Right ventricle myocardium superior (tissue), 1 donor: ENCODE results near the gene CWC27. TPM values are rescaled to one million over a fixed set of nuclear protein-coding genes. Genes with fewer than 3 reads are reported as not detected.

Experiments
- ATAC-seq: fragments of 200-7000 bp; cut with Tn5 transposase; one replicate; pipeline ENCODE4 v1.9.1; 2020; ENCODE audit warnings: mild to moderate bottlenecking; ENCODE audit not compliant: poor library complexity
- DNase-seq: peaks from one replicate; pipeline ENCODE4 v3.0.0-alpha.2; 2020
- intact Hi-C: fragments of 100-400 bp; cut with DNase I; formaldehyde crosslinking; loops from one replicate; pipeline ENCODE4 v1.11.2; 2022
- total RNA-seq: library from RNA; stranded (reverse); fragmentation: NEBNext Ultra II Directional; extraction: Animal tissue kit (Norgen Biotek cat#: 25700); gene quantifications from one replicate; pipeline ENCODE4 v1.2.1, GENCODE V29; 2021
- donor health status: DM: no; HTN: yes; CAD: no; lungs with severe emphysema.

CWC27 gene
- total RNA-seq, 1 donor from 2014 or later, result 22.4 TPM

DNA sequence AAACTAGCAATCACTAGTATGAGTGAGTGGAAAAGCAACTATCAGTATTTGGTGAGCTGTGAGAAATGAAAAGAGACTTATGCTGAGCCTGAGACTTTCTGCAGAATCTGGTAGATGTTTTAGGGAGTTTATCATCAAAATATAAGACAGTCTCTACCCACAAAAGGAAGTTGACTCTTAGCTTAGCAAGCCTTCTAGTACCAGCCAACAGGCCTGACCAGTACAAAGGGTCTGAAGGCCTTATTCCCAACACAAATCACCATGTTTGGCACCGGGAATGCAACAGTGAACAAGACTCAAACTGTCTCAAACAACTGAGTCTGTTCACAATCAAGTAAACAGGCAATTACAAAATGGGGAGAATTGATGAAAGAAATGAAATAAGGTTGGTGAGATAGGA, 244.4 kb downstream of the CWC27 start:
- intact Hi-C loops, result no loop called here
- DNase-seq (no peak), ATAC-seq (no peak)

DNA sequence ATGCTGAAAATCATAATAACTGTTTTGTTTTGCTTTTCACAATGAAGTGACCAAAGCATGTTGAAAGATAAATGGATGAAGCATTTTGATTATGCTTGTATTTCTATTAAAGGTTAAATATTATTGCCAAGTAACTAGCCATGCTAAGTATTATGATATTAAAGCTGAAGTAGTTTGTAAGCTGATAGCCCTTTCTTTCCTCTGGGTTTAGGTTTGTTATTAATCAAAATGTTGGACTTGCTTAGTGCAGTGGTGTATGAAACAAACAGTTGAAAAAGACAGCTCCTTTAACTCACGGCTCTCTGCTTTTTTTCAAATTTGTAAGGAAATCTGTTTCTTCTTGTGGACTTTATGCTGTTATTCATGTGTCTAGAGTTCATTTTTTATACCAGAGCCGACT, 246.0 kb downstream of the CWC27 start:
- ATAC-seq, result no peak
- intact Hi-C loops, result no loop called here
- DNase-seq, result no peak

DNA sequence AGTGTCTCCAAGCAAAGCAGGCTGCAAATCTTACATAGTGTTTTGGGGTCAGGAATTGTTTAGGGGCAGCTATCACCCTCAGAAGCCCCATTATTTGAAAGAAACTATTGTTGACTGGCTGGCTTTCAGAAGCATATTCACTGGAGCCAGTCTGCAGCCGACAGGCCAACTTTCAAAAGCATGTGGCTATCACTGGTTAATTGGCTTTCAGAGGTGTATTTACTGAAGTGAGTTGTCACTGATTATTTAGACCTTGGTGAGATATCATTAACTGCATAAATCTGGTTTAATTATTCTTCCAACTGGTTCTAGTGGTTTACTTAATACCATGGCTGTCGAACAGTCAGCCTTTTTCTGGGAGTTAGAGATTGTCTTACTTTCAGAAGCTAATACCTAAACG, 247.0 kb downstream of the CWC27 start:
- ATAC-seq, result no peak

DNA sequence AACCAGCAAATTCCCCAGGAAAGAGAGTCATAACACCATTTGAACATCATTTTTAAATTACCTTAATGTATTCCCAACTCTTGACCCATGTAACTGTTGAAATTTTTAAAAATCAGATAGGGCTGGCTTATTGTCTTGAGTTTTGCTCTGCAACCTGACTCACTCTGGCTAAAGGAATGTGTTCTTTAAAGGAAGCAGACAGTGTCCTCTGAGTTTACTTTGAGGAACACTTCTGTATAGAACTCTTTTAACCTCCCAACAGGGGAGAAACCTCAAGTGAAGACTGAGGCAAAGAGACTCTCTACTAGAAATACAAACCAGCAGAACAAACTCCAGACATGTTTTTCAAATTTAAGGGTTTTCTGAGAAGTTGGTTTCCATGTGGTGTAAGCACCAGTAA, 248.9 kb downstream of the CWC27 start:
- no peak for ATAC-seq
- DNase-seq, result no peak
- intact Hi-C loops, result no loop called here

More for the DNA sequence above, 247.0 kb downstream of the CWC27 start:
- intact Hi-C loops, result no loop called here
- DNase-seq, result no peak

DNA sequence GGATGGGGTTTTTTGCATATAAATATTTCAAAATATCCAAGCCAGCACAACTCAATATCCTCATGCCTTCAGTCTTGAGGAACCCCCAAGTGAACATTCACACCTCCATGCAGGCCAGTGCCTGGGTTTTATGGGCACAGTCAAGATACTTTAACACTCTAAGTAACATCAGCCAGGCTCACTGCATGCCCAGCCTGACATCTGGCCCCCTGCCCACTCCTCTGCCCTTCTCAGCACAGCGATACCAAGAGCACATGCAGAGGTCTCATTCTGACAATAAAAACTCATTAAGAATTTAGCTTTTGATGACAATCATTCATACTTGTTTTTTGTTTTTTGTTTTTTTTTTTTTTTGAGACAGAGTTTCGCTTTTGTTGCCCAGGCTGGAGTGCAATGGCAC, 250.0 kb downstream of the CWC27 start:
- intact Hi-C loops, result no loop called here
- ATAC-seq, result peak; percentile 57
- DNase-seq, result peak; percentile 77

DNA sequence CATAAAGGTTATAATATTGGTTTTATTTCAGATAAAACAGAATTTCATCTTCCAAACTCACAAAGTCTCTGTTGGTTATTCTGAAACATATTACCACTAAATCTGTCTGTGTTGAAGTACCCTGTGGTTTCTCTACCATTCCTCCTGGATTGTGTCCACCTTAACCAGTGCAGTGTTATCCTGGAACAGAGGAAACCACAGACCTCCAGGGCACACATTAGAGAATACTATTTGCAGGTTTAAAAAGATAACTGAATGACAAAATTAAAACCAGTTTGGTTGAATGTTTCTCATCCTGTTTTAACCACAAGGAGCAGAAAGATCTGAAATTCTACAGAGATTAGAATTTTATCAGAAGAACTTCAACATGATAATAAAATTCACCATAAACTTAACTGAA, 251.8 kb downstream of the CWC27 start:
- intact Hi-C loops, result no loop called here
- ATAC-seq (no peak), DNase-seq (no peak)

DNA sequence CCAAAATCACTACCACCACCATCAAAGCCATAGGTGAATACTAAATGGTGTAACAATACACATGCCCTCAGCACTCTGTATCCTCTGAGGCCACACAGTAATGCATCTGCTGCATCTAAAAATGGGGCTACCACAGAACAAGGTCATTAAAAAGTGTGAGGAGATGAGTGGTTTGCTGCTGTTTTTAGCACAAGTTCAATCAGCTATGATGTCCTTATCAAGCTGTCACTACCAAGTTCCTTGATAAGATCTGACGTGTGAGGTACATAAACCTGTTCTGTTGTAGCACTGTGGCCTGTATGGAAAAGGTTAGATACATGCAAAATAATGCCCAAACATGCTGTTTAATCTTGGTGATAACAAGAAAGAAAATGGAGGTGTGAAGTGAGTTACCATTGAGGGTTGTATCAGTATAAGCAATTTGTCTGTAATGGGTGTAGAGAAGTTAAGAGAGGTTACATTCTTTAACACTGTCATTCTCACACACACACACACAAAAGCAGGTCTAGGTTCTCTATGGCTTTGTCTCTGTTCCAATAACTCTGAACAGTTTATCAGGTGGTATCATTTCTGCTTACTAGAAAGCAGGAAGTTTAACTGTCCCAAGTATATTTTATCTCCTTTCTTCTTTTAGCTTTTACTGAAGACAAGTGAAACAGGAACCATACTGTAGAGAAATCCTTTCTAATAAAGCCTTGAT, 252.9 kb downstream of the CWC27 start:
- DNase-seq (no peak), ATAC-seq (peak; percentile 89)
- intact Hi-C loops, result no loop called here

DNA sequence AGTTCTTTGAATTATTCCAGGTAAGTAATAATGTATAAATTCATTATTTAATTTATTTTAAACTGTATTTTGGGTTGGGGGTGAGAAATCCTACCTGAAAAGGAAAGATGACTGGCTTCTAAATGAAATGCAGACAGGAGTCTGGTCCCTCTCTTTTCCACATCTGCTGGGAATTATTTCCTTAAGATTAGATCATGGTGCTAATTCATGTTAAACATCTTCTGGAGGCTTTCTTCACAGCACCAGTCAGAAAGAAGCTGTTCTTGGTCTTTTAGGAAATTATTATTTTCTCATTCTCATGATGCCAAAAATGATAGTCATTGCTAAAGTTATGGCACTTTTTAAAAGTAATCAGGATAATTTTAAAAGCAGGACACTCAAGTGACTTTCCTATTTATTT, 254.2 kb downstream of the CWC27 start:
- DNase-seq (no peak), ATAC-seq (no peak)
- intact Hi-C loops, result no loop called here

DNA sequence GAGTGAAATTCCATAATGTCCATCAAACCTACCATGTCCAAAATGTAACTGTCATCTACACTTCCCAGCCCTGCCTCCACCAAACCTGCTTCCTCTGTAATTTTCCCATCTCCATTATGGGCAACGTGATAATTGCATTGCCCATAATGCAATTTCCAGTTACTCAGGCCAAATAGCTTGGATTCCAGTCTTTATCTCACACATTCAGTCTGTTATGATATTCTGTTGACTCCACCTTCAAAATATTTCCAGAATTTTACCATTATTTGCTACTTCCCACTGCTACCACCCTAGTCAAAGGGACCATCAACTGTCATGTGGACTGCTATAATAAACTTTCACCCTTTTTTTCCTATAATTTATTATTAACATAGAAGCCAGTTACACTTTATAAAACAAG, 256.0 kb downstream of the CWC27 start:
- intact Hi-C loops, result no loop called here
- DNase-seq (no peak), ATAC-seq (no peak)

DNA sequence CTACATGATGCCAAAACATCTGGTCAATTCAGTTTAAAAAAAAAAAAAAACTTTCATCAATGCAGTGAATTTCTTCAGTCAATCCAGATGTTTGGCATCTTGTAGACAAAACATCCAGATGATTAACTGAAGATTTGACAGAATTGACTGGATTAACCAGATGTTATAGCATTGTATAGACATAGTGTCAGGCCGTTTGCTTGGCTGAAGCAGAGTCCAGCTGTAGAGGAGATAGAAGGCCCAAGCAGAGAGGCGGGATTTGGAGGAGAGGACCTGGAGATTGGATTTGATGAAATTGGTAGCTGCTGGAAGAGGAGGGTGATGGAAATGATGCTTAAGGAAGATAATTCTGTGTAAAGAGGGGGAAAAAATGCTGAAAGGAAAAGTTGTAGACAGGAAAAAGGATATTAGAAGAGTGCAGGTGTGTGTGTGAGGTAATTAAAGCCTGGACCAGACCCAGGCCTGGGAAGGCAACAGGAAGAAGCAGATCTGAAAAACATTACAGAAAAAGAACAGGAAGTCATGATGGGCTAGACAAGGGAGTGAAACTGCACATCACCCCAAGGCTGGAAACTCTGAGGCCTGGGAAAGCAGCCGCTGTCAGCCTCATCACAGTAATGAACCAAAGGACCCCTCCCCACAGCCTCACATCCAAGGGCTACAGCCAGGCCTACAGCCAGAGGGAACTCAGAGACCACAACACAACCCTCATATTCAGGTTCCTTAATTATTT, 258.3 kb downstream of the CWC27 start:
- intact Hi-C loops, result no loop called here
- no peak for DNase-seq
- no peak for ATAC-seq

DNA sequence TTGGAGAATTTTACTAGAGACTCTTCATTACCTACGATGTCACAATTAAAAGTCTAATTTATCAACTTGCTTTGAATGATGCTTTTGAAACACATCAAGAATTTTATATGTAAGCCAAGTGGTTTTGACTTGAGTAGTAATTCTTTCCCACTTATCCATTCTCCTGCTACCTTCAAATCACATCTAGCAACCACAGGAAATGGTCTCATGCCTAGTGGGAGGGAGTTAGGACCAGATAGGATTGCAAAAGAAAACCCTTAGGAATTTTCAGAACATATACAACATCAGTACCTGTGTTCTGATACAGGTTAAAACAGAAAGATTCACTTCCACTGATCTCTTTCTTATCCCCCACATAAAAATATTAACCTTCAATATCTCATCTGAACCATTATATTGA, 260.4 kb downstream of the CWC27 start:
- intact Hi-C loops, result no loop called here
- DNase-seq (no peak), ATAC-seq (no peak)

DNA sequence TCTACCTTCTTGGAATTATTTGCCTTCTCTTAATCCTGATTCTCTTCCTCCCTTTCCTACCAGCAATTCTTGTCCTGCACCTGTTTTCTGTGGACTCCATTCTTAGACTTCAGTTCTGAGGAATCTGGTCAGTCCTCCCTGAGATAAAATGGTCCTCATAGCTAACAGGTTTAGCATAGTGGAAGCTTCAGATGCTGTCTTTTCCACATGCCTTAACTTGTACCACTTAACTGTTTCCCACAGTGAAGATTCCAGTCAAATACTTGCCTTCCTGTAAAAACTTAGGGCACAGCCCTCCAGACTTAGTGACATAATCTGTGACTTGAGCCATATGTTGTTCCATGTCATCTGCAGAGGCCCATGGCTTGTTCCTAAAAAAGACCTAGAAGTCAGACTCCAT, 261.3 kb downstream of the CWC27 start:
- ATAC-seq (no peak), DNase-seq (no peak)
- intact Hi-C loops, result loop anchor here (10.0 kb wide), 1 partner anchor 215 kb away; no protein-coding TSS in a partner anchor

DNA sequence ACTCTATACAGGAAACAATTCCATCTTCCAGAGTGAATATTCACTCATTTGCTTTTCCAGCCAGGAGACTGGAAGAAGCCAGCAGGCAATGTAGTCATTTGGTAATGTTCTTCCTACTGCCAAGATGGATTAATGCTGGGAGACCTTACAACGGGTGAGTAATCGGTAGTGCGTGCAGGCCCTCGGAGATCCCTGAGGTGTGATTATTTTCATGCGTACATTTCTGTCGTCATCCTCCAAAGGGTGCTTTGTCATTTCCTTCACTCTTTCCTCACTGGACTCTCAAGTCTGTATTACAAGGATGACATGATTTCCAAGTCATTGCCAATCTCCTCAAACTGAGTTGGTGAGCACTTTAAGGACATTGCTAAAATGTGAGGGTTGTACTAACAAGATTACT, 263.5 kb downstream of the CWC27 start:
- no peak for ATAC-seq
- DNase-seq, result no peak
- intact Hi-C loops, result loop anchor here (10.0 kb wide), 1 partner anchor 217 kb away; no protein-coding TSS in a partner anchor

DNA sequence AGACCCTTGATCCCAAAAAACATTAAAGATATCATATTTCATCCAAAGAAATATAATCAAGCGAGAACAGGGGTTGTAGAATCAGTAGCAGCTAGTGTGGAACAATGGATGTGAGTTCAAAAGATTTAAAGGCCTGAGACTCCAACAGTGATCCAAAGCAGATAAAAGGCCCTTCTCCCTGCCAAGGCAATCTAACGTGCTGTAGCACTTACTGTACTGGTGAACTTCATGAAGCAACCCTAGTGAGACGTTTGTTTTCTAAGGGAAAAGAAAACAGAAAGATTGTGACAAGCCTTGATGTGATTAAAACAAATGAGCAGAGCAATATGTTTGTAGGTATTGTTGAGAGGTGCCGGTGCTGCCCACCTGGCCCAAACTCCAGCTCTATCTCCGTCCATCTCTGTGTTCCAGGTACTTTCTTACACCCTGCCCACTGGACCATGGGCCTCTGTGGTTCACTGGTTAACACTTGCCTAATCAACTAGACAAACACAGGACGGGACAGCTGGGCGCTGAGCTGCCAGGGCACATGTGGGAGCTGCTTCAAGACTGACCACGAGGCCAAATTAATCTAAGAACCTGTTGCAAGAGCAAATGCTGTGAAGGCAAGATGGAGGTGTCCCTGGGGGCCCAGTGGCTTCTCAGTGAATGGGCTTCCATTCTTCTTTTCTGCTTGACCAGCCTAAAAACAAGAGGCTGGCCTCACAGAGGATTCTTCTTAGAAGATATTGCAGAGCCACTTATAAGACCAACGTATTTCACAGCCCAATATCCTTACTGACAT, 265.5 kb downstream of the CWC27 start:
- no peak for ATAC-seq
- no peak for DNase-seq
- intact Hi-C loops, result loop anchor here (10.0 kb wide), 1 partner anchor 219 kb away; no protein-coding TSS in a partner anchor

DNA sequence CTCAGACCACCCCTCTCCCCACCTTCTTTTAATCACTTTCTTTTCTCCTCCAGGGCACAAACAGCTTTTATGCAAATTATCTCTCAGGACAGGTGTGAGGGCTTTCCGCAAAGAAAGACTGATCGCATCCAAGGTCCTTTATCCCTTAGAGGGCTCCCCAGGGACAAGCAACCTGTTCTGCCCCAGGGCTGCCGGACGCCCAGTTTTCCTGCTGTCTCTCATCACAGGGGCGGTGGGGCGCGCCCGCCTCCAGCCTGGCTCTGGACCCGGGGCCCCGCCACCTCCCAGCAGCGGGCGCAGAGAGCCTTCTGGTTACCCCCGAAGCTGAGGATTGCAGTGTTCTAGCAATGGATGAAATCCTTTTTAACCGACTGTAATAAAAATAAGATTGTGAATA, 266.1 kb downstream of the CWC27 start:
- DNase-seq (no peak), ATAC-seq (no peak)
- intact Hi-C loops, result loop anchor here (5.0 to 10.0 kb wide), 2 partner anchors 67 to 220 kb away; no protein-coding TSS in a partner anchor

DNA sequence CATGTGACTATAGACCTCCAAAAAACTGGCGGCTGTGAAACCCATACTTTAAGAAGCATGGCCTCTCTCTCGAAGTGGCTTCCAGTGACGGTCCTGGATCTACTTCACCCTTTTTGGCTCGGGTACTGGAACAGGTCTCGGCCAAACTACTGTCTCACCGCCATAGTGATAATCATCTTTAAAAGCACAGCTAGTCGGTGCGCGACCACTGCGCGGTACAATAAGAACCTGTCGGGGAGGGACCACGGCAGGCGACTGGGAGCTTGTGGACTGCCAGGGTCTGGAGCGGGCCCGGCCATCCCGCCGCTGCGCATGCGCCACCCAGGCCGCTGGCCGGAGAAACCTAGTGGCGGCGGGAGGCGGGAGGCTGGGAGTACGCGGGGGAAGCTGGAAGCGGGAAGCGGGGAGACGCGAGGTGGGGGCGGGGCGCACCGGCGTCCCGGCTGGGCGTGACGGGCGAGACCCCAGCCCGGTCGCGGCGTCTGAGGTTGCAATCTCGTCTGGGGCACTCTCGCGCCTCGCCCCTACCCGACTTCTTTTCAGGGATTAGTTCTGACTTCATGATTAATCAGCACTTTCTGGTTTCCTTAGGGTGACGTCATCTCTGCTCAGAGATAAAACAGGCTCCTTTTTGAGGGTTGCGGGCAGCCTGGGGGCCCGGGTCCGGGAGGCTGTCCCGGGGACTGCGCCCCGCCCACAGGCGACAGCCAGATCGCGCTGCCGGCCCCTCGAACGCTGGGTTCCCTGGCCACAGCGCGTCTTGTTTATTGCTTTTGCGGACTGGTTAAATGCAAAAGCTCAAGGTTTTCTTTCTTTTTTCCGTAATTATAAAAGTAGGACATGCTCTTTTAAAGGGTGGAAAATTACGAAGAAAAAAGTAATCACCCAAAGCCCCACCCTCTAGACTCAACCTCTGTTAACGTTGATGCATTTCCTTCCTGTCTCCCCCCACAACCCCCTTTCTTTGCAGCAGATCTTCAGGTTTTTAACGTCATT, 266.8 kb downstream of the CWC27 start:
- intact Hi-C loops, result loop anchor here (5.0 to 10.0 kb wide), 2 partner anchors 67 to 221 kb away; no protein-coding TSS in a partner anchor
- DNase-seq (peak; percentile 93), ATAC-seq (peak; percentile 98)

DNA sequence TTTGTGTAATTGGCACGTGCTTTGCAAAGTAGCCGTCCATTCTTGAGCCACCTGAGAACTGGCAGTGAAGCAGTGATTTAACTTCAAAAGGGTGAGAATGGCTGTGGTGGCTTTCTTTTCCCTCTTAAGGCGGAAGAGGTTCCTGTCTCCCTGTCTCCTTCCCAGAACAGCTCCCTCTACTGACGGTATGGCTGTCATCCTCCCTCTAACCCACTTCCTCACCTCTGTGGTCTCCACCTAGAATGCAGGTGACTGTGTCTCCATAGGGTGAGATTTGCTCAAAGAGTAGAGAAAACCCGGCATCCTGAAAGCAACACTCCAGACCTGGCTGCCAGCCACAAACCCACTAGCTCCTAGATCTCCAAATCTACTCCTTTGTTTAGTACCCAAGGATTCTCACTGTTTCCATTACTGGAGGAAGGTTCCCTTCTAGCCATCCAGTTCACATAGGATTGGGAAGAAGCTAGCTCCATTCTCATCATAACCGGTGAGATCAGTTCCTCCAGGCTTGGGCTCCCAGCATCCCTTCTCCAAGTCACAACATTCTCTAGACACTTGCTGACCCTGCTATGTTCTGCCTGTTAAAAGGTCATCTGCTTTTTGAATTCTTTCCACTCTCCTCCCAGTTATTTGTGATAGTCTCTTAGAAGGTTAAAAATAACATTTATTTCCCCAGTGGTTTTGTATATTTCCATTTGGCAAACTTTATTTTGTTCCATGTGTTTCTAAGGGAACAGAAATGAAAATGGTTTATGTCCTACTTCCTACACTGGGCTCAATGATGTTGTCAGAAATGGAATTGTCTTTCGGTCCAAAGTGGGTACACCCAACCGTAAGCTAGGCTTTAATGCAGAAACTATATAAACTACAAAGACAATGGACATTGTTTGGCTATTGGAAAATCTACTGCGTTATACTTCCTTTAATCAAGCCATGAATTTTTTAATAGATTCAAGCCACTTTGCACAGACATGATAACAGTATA, 269.4 kb downstream of the CWC27 start:
- DNase-seq, result no peak
- intact Hi-C loops, result loop anchor here (5.0 to 10.0 kb wide), 2 partner anchors 64 to 223 kb away; no protein-coding TSS in a partner anchor
- no peak for ATAC-seq
